ENCODE measurements around the gene LCN2. TPM values are rescaled to one million over a fixed set of nuclear protein-coding genes. Genes with fewer than 3 reads are reported as not detected.
A peak's percentile ranks its signal among the peaks of the same experiment; 100 is the strongest.
"Not testable (repeated sequence)": the region's sequence is repeated elsewhere in the genome, so short reads cannot be mapped to it uniquely, and the experiment has no call there.

The LCN2 gene
- total RNA-seq, 1 experiment from 2014 or later, result 1.3 TPM

- TF ChIP-seq ZNF317 (CRISPR knock-in tag; IDR thresholded peaks at IDR 0.05; ENCODE audit: borderline replicate concordance, low read depth), result no peak
- TF ChIP-seq, protein P1, sequence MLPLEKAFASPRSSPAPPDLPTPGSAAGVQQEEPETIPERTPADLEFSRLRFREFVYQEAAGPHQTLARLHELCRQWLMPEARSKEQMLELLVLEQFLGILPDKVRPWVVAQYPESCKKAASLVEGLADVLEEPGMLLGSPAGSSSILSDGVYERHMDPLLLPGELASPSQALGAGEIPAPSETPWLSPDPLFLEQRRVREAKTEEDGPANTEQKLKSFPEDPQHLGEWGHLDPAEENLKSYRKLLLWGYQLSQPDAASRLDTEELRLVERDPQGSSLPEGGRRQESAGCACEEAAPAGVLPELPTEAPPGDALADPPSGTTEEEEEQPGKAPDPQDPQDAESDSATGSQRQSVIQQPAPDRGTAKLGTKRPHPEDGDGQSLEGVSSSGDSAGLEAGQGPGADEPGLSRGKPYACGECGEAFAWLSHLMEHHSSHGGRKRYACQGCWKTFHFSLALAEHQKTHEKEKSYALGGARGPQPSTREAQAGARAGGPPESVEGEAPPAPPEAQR (CRISPR knock-in tag; IDR thresholded peaks at IDR 0.05), result no peak
- TF ChIP-seq, protein P2, sequence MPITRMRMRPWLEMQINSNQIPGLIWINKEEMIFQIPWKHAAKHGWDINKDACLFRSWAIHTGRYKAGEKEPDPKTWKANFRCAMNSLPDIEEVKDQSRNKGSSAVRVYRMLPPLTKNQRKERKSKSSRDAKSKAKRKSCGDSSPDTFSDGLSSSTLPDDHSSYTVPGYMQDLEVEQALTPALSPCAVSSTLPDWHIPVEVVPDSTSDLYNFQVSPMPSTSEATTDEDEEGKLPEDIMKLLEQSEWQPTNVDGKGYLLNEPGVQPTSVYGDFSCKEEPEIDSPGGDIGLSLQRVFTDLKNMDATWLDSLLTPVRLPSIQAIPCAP (CRISPR knock-in tag; IDR thresholded peaks at IDR 0.05), result no peak
Measured at GRCh38 chr9:128128836-128129590, 20.2 kb upstream of the LCN2 start (continued).

- H3K36me3 Mint-ChIP-seq, POLR2A ChIA-PET, H3K27ac Mint-ChIP-seq, H3K4me3 Mint-ChIP-seq, ATAC-seq: not testable (repeated sequence)
- Mint-ChIP-seq H3K27me3 (ENCODE audit: low read depth) (peaks cover 36% of the 10 kb centered on the region), H3K4me1 (peaks cover 17% of the 10 kb centered on the region), H3K9me3 (peaks cover 18% of the 10 kb centered on the region)
- CTCF ChIA-PET, result interaction anchor here (0.8 to 3.0 kb wide), 4 partner anchors 12 to 22 kb away, joined by 3 to 53 read pairs (median 6); no protein-coding TSS in a partner anchor
- peak; percentile 80 for DNase-seq (ENCODE audit: low spot score)
- TF ChIP-seq, protein P3, sequence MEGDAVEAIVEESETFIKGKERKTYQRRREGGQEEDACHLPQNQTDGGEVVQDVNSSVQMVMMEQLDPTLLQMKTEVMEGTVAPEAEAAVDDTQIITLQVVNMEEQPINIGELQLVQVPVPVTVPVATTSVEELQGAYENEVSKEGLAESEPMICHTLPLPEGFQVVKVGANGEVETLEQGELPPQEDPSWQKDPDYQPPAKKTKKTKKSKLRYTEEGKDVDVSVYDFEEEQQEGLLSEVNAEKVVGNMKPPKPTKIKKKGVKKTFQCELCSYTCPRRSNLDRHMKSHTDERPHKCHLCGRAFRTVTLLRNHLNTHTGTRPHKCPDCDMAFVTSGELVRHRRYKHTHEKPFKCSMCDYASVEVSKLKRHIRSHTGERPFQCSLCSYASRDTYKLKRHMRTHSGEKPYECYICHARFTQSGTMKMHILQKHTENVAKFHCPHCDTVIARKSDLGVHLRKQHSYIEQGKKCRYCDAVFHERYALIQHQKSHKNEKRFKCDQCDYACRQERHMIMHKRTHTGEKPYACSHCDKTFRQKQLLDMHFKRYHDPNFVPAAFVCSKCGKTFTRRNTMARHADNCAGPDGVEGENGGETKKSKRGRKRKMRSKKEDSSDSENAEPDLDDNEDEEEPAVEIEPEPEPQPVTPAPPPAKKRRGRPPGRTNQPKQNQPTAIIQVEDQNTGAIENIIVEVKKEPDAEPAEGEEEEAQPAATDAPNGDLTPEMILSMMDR (IDR thresholded peaks at IDR 0.05), result 0 out of 2 replicates have a peak, but pooled peaks have one; percentile 29
Measured at GRCh38 chr9:128129976-128130590, 19.2 kb upstream of the LCN2 start.

GRCh38 chr9:128130651-128131050, 18.6 kb upstream of the LCN2 start:
- DNase-seq (ENCODE audit: low spot score); ATAC-seq; H3K27ac Mint-ChIP-seq; POLR2A ChIA-PET; H3K4me3 Mint-ChIP-seq; H3K36me3 Mint-ChIP-seq: not testable (repeated sequence)
- peaks cover 40% of the 10 kb centered on the region for H3K27me3 Mint-ChIP-seq (ENCODE audit: low read depth)
- H3K9me3 Mint-ChIP-seq, result peaks cover 18% of the 10 kb centered on the region
- peaks cover 13% of the 10 kb centered on the region for H3K4me1 Mint-ChIP-seq
- CTCF ChIA-PET, result interaction anchor here (0.8 to 2.9 kb wide), 3 partner anchors 13 to 21 kb away, joined by 3 to 9 read pairs (median 3); no protein-coding TSS in a partner anchor

DNA sequence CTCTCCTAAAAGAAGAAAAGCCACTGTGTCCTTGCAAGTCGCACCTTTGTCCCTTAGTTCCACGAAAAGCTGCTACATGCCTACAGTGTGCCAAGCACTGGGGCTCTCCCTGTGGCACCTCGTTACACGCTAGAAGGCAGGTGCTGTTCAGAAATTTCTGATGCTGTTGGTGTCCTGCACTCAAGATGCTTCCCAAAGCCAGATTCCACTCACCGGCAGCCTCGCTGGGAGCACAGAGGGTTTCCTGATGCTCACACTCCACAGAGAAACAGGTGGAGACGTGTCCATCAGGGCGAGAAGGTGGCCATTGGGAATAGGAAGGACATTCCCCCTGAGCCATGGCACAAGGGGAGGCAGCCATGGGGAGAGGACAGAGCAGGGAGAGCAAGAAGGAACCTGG, 17.9 kb upstream of the LCN2 start:
- H3K4me3 Mint-ChIP-seq, result not testable (repeated sequence)

DNA sequence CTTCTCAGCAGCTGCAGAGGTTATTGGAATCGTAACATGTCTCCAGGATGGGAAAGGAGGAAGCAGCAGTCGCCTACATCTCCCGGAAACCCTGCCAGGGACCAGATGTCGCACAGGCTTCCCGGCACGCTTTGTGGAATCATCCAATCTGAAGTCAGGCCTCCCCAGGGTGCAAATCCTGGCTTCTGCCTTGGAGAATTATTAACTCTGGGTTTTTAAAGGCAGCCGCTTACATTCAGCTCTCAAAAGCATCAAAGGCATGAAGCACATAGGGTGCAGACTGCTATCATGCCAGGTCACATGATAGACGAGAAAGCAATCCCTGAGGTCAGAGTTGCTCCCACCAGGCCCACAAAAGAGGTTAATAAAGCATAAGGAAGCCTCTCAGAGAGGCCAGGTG, 17.1 kb upstream of the LCN2 start:
- not testable (repeated sequence) for ATAC-seq
- CTCF ChIA-PET, result interaction anchor here (2.9 kb wide), 1 partner anchor 14 kb away, joined by 9 read pairs; no protein-coding TSS in a partner anchor
- peaks cover 18% of the 10 kb centered on the region for H3K9me3 Mint-ChIP-seq

More for the DNA sequence above, 17.9 kb upstream of the LCN2 start:
- DNase-seq (ENCODE audit: low spot score); H3K4me1 Mint-ChIP-seq; H3K27ac Mint-ChIP-seq; ATAC-seq; POLR2A ChIA-PET; H3K36me3 Mint-ChIP-seq: not testable (repeated sequence)
- CTCF ChIA-PET, result interaction anchor here (2.9 kb wide), 1 partner anchor 14 kb away, joined by 9 read pairs; no protein-coding TSS in a partner anchor
- Mint-ChIP-seq H3K27me3 (ENCODE audit: low read depth) (peaks cover 40% of the 10 kb centered on the region), H3K9me3 (peaks cover 18% of the 10 kb centered on the region)

DNA sequence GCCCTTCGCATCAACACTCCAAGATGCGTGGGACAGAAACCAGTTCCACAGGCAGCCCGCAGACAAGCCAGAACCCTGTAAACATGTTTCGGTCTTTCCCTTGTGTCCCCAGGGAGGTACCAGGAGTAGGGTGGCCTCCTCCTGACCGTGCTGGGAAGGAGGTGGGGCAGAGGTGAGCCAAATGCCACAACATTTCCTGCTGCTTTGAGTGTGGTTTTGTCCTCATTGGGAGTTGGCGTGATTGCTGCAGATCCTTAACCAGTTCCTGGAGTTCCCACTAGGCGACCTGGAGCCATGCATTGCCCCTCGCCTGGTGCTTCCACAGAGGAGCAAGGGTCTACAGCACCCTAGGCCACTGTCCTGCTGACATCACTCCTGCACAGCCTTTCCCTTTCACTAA, 13.7 kb upstream of the LCN2 start:
- DNase-seq (ENCODE audit: low spot score); H3K36me3 Mint-ChIP-seq; H3K27ac Mint-ChIP-seq; H3K4me3 Mint-ChIP-seq; H3K4me1 Mint-ChIP-seq; H3K9me3 Mint-ChIP-seq; POLR2A ChIA-PET: not testable (repeated sequence)
- H3K27me3 Mint-ChIP-seq (ENCODE audit: low read depth), result peaks cover 30% of the 10 kb centered on the region
- CTCF ChIA-PET, result interaction anchor here (1.1 to 2.1 kb wide), 4 partner anchors 10 to 18 kb away, joined by 3 to 11 read pairs (median 5); no protein-coding TSS in a partner anchor
- ATAC-seq, result peak; percentile 51; the same call in 1 of the 2 replicates

More for the DNA sequence above, 17.1 kb upstream of the LCN2 start:
- DNase-seq (ENCODE audit: low spot score); H3K27ac Mint-ChIP-seq; H3K4me1 Mint-ChIP-seq; POLR2A ChIA-PET; H3K36me3 Mint-ChIP-seq; H3K4me3 Mint-ChIP-seq: not testable (repeated sequence)
- TF ChIP-seq GABPB1 (CRISPR knock-in tag; IDR thresholded peaks at IDR 0.05), result 0 out of 2 replicates have a peak, but pooled peaks have one; percentile 9
- H3K27me3 Mint-ChIP-seq (ENCODE audit: low read depth), result peaks cover 41% of the 10 kb centered on the region

Data from WTC11 (cell line).